Measurements from ENCODE around the gene MLLT10. TPM values are rescaled to one million over a fixed set of nuclear protein-coding genes. Genes with fewer than 3 reads are reported as not detected.

The MLLT10 gene
- total RNA-seq, 1 experiment from 2014 or later, result 60.1 TPM

- TF ChIP-seq HMGA2 (CRISPR knock-in tag; IDR thresholded peaks at IDR 0.05) (no peak), SMAD3 (CRISPR knock-in tag; IDR thresholded peaks at IDR 0.05; ENCODE audit: borderline replicate concordance) (no peak)
- TF ChIP-seq, protein P1, sequence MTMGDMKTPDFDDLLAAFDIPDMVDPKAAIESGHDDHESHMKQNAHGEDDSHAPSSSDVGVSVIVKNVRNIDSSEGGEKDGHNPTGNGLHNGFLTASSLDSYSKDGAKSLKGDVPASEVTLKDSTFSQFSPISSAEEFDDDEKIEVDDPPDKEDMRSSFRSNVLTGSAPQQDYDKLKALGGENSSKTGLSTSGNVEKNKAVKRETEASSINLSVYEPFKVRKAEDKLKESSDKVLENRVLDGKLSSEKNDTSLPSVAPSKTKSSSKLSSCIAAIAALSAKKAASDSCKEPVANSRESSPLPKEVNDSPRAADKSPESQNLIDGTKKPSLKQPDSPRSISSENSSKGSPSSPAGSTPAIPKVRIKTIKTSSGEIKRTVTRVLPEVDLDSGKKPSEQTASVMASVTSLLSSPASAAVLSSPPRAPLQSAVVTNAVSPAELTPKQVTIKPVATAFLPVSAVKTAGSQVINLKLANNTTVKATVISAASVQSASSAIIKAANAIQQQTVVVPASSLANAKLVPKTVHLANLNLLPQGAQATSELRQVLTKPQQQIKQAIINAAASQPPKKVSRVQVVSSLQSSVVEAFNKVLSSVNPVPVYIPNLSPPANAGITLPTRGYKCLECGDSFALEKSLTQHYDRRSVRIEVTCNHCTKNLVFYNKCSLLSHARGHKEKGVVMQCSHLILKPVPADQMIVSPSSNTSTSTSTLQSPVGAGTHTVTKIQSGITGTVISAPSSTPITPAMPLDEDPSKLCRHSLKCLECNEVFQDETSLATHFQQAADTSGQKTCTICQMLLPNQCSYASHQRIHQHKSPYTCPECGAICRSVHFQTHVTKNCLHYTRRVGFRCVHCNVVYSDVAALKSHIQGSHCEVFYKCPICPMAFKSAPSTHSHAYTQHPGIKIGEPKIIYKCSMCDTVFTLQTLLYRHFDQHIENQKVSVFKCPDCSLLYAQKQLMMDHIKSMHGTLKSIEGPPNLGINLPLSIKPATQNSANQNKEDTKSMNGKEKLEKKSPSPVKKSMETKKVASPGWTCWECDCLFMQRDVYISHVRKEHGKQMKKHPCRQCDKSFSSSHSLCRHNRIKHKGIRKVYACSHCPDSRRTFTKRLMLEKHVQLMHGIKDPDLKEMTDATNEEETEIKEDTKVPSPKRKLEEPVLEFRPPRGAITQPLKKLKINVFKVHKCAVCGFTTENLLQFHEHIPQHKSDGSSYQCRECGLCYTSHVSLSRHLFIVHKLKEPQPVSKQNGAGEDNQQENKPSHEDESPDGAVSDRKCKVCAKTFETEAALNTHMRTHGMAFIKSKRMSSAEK (CRISPR knock-in tag; IDR thresholded peaks at IDR 0.05; ENCODE audit: borderline replicate concordance), result no peak
- TF ChIP-seq, protein P2, sequence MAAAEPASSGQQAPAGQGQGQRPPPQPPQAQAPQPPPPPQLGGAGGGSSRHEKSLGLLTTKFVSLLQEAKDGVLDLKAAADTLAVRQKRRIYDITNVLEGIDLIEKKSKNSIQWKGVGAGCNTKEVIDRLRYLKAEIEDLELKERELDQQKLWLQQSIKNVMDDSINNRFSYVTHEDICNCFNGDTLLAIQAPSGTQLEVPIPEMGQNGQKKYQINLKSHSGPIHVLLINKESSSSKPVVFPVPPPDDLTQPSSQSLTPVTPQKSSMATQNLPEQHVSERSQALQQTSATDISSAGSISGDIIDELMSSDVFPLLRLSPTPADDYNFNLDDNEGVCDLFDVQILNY (CRISPR knock-in tag; IDR thresholded peaks at IDR 0.05), result no peak
- H3K36me3 Mint-ChIP-seq, result no peaks in the 10 kb centered on the region
- no peaks in the 10 kb centered on the region for H3K9me3 Mint-ChIP-seq
- POLR2A ChIA-PET, result interaction anchor here (0.5 to 5.1 kb wide), 4 partner anchors 8 to 1488 kb away, joined by 3 to 155 read pairs (median 4); no protein-coding TSS in a partner anchor
- ATAC-seq (no peak), DNase-seq (ENCODE audit: low spot score) (no peak)
- peak overlapping the region; percentile 83 for H3K4me3 Mint-ChIP-seq
- H3K27me3 Mint-ChIP-seq (ENCODE audit: low read depth), result peaks cover 14% of the 10 kb centered on the region
- peak overlapping the region; percentile 77 for H3K27ac Mint-ChIP-seq
- CTCF ChIA-PET, result interaction anchor here (3.2 kb wide), 1 partner anchor 28 kb away, joined by 35 read pairs; no protein-coding TSS in a partner anchor
- H3K4me1 Mint-ChIP-seq, result peaks cover 54% of the 10 kb centered on the region
These were observed 9.9 kb upstream of the MLLT10 start for GRCh38 chr10:21524131-21524525.

DNA sequence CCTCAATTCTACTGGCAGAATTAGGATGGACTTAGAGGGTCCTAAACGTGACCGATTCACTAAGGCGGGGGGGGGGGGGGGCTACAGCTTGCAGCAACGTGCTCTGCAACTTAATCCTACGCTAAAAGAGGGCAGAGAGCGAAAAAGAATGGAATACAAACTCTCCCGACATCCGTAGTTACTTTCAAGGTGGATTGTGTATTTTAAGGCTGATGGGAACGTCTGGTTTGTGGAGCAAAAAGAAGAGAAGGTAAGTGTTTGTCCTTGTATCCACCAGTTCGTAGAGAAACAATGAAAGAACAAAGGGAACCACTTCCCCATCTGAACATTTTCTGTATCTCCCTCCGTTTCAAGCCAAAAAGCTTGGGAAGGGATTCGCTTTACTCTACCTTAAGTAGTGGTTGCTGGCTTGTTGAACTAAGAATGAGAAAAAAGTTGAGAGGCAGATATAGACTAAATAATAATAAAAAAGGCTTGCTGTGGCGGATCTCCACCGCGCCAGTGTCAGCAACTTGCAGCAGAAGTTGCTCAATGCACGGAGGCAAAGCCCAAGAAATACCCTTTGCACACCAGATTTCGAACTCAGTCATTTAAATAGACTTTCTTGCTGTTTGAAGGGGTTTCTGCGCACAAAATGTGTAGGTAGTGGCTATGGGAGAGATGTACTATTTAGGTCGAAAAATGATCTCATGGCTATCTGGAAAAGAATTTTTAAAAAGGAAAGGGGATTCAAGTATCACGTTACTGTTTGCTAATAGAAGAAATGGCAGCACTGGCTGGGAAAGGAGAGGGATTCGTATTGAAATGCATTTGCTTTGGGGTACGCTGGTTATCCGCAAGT is 9.3 kb upstream of the MLLT10 start:
- ATAC-seq (no peak), DNase-seq (ENCODE audit: low spot score) (no peak)
- H3K27me3 Mint-ChIP-seq (ENCODE audit: low read depth), result peaks cover 7% of the 10 kb centered on the region; the same call in 1 of the 2 replicates
- 0 out of 2 replicates have a peak, but pooled peaks have one; percentile 13 for TF ChIP-seq GABPB1 (CRISPR knock-in tag; IDR thresholded peaks at IDR 0.05)
- no peak for TF ChIP-seq NFATC4 (CRISPR knock-in tag; IDR thresholded peaks at IDR 0.05)
- TF ChIP-seq ZMAT4 (CRISPR knock-in tag; IDR thresholded peaks at IDR 0.05), result 0 out of 2 replicates have a peak, but pooled peaks have one; percentile 31
- H3K27ac Mint-ChIP-seq, result peak overlapping the region; percentile 98
- H3K4me3 Mint-ChIP-seq, result peak overlapping the region; percentile 83
- H3K4me1 Mint-ChIP-seq, result peaks cover 53% of the 10 kb centered on the region
- ChIA-PET CTCF (interaction anchor here (1.0 to 3.2 kb wide), 4 partner anchors 8 to 246 kb away, joined by 3 to 35 read pairs (median 4); no protein-coding TSS in a partner anchor), POLR2A (interaction anchor here (0.5 to 5.1 kb wide), 12 partner anchors 9 to 1487 kb away, joined by 3 to 155 read pairs (median 4); no protein-coding TSS in a partner anchor)
- no peaks in the 10 kb centered on the region for H3K36me3 Mint-ChIP-seq
- no peaks in the 10 kb centered on the region for H3K9me3 Mint-ChIP-seq

DNA sequence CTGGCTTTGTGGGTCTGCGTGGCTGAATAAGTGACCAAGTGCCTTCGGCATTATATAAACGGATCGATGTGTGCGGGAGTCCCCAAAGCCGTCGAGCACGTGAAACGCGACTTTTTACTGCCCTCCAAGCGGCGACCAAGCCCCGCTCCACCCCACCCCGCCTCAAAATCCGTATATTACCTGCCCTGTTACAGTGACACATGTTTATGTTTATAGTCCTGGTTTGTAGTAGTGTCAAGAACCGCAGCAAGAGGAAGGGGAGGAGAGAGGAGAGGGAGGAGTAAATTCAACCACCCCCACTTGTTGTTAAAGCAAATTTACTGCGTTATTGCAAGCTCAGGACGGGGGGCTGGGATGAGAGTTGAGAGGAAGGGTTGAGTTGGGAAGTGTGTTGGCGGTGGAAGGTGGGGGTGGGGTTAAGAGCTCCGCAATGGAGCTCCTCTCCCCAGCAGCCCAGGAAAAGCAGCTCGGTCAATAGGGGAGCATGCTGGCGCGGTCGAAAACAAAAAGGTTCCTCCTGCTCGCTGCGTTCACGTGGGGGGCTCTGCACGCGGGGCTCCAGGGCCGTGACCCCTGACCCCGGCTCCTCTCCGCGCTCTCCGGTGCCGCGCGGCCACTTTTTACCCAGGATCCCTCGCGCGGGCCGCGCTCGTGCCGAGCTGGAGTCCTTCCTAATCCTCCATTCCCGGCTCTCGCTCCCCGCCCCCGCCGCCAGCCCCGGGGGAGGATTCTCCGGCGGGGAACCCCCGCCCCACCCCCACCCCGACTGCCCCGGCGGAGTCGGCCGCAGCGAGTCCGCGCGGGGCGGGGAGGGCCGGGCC is 8.5 kb upstream of the MLLT10 start, which contains the start of gene SKIDA1:
TSS of gene SKIDA1 (minus strand) at position 316 of the 821 bp plus-strand sequence. CDS start 7,860 bp downstream, outside the sequence.
- DNase-seq (ENCODE audit: low spot score) (peak; percentile 88), ATAC-seq (peak; percentile 66)
- H3K9me3 Mint-ChIP-seq, result no peaks in the 10 kb centered on the region
- POLR2A ChIA-PET, result interaction anchor here (0.6 to 5.1 kb wide), 14 partner anchors 10 to 704 kb away, joined by 3 to 155 read pairs (median 5); no protein-coding TSS in a partner anchor
- H3K4me3 Mint-ChIP-seq, result peak within 1 kb of the TSS; percentile 86
- H3K4me1 Mint-ChIP-seq, result peaks cover 53% of the 10 kb centered on the region
- peak within 1 kb of the TSS; percentile 99 for H3K27ac Mint-ChIP-seq
- no peaks in the 10 kb centered on the region for H3K36me3 Mint-ChIP-seq
- H3K27me3 Mint-ChIP-seq (ENCODE audit: low read depth), result peaks cover 2% of the 10 kb centered on the region; the same call in 1 of the 2 replicates
- CTCF ChIA-PET, result interaction anchor here (1.0 to 3.2 kb wide), 7 partner anchors 9 to 247 kb away, joined by 3 to 35 read pairs (median 6); no protein-coding TSS in a partner anchor
- no peak for TF ChIP-seq ATF3 (CRISPR knock-in tag; conservative IDR thresholded peaks at IDR 0.05)
- TF ChIP-seq ERG (CRISPR knock-in tag; IDR thresholded peaks at IDR 0.05), result 0 out of 2 replicates have a peak, but pooled peaks have one; percentile 65
- no peak for TF ChIP-seq ZNF232 (CRISPR knock-in tag; IDR thresholded peaks at IDR 0.05)
- TF ChIP-seq CTCF (IDR thresholded peaks at IDR 0.05), result no peak
- no peak for TF ChIP-seq ATF6 (CRISPR knock-in tag; IDR thresholded peaks at IDR 0.05)
- no peak for TF ChIP-seq NFATC4 (CRISPR knock-in tag; IDR thresholded peaks at IDR 0.05)
- no peak for TF ChIP-seq ELF4 (CRISPR knock-in tag; IDR thresholded peaks at IDR 0.05; ENCODE audit: low read depth)

All from WTC11 (cell line).